GM13976 (cell line): ENCODE data around the gene ZBTB7B.

Experiments used
- DNase-seq: peaks from one replicate; pipeline ENCODE4 v3.0.0; 2012; ENCODE audit warnings: low spot score
- in situ Hi-C: fragments of 300-500 bp; cut with MboI; formaldehyde crosslinking; loops from one replicate; pipeline ENCODE4 v1.12.0; 2022; ENCODE audit warnings: low sequenced_read_pairs, mixed read lengths, inconsistent platforms; ENCODE audit not compliant: unreplicated experiment
- TF ChIP-seq, protein P1 (sequence below): IDR thresholded peaks from 2 replicates; pipeline ENCODE4 v1.5.1; 2012; ENCODE audit warnings: borderline replicate concordance, mild to moderate bottlenecking; ENCODE audit not compliant: insufficient read depth; ENCODE audit errors: extremely low read depth, missing control alignments, control extremely low read depth

The ZBTB7B gene

DNA sequence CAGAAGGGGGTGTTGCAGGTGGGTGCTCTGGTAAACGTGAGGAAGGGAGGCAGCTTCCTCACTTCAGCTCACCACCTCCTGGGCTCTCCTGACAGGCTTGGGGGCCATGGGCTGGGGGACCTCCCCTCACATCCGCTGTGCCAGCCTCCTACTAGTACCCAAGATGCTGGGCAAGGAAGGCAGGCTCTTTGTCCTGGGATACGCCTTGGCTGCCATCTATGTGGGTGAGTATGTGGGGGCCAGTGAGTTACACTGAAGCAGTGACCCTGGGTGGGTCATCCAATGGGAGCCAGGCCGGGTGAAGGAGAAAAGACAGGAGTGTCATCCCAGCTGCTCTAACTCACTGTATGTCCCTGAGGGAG, 36.7 kb downstream of the ZBTB7B start:
- TF ChIP-seq, protein P1, sequence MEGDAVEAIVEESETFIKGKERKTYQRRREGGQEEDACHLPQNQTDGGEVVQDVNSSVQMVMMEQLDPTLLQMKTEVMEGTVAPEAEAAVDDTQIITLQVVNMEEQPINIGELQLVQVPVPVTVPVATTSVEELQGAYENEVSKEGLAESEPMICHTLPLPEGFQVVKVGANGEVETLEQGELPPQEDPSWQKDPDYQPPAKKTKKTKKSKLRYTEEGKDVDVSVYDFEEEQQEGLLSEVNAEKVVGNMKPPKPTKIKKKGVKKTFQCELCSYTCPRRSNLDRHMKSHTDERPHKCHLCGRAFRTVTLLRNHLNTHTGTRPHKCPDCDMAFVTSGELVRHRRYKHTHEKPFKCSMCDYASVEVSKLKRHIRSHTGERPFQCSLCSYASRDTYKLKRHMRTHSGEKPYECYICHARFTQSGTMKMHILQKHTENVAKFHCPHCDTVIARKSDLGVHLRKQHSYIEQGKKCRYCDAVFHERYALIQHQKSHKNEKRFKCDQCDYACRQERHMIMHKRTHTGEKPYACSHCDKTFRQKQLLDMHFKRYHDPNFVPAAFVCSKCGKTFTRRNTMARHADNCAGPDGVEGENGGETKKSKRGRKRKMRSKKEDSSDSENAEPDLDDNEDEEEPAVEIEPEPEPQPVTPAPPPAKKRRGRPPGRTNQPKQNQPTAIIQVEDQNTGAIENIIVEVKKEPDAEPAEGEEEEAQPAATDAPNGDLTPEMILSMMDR = no peak
- no peak for DNase-seq
- in situ Hi-C loops = no loop called here

DNA sequence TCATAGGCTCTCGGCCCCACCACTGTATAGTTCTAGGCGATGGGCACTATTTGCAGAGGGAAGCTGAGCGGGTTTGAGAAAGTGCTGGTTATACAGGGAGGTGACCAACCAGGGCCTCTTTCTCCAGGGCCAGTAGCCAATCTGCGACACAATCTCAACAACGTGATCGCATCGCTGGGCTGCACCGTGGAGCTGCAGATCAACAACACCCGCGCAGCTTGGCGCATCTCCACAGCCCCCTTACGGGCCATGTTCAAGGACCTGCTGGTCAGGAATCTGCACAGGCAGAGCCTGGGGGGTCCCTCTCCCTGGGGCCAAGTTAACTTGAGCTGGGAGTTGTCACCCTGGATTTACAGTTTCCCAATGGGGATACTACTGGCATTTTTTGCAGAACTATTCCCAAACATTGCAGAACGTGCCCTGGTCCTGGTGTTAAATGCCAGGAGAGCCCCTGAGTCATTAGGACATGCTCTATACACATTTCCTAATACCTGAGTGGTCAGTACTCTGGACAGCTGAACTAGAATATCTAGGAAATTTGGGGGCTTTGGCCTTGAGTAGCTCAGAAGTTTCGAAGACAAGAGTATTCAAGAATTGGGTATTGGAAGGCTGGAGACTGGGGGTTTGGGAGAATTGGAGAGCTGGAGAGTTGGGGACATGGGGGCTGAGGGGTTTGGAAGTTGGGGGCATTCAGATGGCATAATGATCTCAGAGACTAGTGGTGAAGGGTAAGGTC, 37.9 kb downstream of the ZBTB7B start:
- no peak for DNase-seq
- TF ChIP-seq, protein P1 = no peak
- in situ Hi-C loops = no loop called here

DNA sequence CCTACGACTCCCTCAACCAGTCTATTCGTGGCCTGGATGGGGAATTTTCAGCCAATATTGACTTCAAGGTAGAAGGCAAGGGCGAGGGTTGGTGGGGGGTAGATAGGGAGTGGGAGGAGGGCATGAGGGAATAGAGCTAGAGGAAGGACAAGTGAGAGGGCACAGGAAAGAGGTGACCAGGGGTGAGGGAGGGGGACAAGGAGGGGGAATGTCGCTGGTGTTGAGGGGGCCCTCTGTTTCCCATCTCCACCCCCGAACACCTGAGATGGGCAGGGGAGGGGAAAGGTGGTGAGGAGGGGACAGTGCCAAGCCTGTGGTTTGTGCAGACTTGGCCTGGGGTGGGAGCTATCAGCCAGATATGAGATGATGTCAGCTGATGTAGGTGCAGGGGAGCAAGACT, 40.2 kb downstream of the ZBTB7B start:
- TF ChIP-seq, protein P1 = no peak
- no peak for DNase-seq
- in situ Hi-C loops = no loop called here

DNA sequence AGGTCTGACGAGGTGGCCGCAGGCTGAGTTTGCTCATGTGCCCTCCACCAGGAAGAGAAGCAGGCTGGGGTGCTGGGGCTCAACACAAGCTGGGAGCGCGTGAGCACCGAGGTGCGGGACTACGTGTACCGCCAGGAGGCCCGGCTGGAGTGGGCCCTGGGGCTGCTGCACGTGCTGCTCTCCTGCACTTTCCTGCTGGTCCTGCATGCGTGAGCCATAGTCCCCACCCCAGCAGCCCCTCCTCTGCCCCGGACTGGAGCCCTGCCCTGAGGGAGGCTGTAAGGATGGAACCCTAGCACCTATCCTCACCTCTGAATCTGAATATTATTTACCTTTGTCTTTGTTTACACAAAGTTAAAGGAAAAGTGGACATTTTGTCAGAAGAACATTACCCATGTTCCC, 40.7 kb downstream of the ZBTB7B start:
- TF ChIP-seq, protein P1 = no peak
- no peak for DNase-seq
- in situ Hi-C loops = no loop called here

DNA sequence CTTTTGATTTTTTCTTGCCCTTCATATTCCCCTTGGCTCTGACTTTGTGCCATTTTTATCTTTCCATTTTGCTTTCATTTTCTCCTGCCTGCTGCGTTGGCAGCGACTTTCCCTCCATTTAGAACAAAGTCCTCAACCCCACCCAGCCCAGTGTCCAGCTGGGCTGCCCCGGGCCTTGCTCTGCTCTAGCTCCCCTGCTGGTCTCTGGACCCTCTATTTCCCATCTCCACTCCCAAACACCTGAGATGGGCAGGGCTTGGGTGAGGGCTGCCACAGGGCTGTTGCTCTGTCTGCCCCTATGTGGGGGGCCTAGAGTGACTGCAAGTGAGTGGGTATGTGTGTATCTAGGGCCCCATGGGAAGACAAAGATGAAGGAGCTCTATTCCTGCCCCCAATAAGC, 41.2 kb downstream of the ZBTB7B start:
- in situ Hi-C loops = no loop called here
- TF ChIP-seq, protein P1 = no peak
- DNase-seq = no peak

DNA sequence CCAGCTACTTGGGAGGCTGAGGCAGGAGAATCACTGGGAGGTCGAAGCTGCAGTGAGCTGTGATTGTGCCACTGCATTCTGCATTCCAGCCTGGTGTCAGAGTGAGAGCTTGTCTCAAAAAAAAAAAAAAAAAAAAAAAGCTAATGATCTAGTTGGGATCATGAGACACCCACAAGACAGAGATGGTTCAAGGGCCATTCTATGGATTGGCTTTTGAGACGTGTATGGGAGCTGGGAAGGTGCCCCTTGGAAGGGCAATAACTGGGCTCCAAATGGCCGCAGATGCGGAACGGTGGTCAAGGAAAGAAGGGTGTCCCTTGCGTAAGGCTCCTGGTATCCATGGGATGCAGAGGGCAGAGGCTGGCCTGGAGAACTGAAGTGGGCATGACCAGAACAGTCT, 41.8 kb downstream of the ZBTB7B start:
- in situ Hi-C loops = no loop called here
- TF ChIP-seq, protein P1 = no peak

More for the DNA sequence above, 41.8 kb downstream of the ZBTB7B start:
- DNase-seq = no peak
